HG02870 (cell line): ENCODE measurements around the gene HHATL.

Source experiments
- ATAC-seq: cut with Tn5 transposase; IDR thresholded peaks from one replicate; pipeline ENCODE4 v1.9.1; 2021; ENCODE audit warnings: mild to moderate bottlenecking, moderate library complexity; ENCODE audit not compliant: unreplicated experiment

Gene HHATL

GRCh38 chr3:42702066-42702951, at the start of gene HHATL:
Gene HHATL (minus strand): TSS chr3:42702798. CDS start chr3:42700826, 1,972 bp downstream.
- no peak for ATAC-seq

GRCh38 chr3:42751609-42752008, 49.0 kb upstream of the HHATL start:
- ATAC-seq = no peak

GRCh38 chr3:42750834-42751233, 48.2 kb upstream of the HHATL start:
- no peak for ATAC-seq

GRCh38 chr3:42749753-42750231, 47.2 kb upstream of the HHATL start:
- no peak for ATAC-seq

- no peak for ATAC-seq
Observed at GRCh38 chr3:42749025-42749752, 46.6 kb upstream of the HHATL start.

- no peak for ATAC-seq
Observed at GRCh38 chr3:42747581-42747980, 45.0 kb upstream of the HHATL start.

GRCh38 chr3:42746455-42747450, 44.2 kb upstream of the HHATL start:
- ATAC-seq = no peak

GRCh38 chr3:42745776-42746454, 43.3 kb upstream of the HHATL start:
- no peak for ATAC-seq

GRCh38 chr3:42745291-42745745, 42.7 kb upstream of the HHATL start:
- no peak for ATAC-seq

- no peak for ATAC-seq
Observed at GRCh38 chr3:42743204-42743995, 40.8 kb upstream of the HHATL start.

- ATAC-seq = no peak
Observed at GRCh38 chr3:42742688-42743087, 40.1 kb upstream of the HHATL start.

GRCh38 chr3:42742259-42742658, 39.7 kb upstream of the HHATL start:
- ATAC-seq = no peak

- ATAC-seq = no peak
Observed at GRCh38 chr3:42741796-42742195, 39.2 kb upstream of the HHATL start.

- no peak for ATAC-seq
Observed at GRCh38 chr3:42739401-42740158, 37.0 kb upstream of the HHATL start.

- ATAC-seq = no peak
Observed at GRCh38 chr3:42736531-42736930, 33.9 kb upstream of the HHATL start.

GRCh38 chr3:42736081-42736480, 33.5 kb upstream of the HHATL start:
- no peak for ATAC-seq

- ATAC-seq = no peak
Observed at GRCh38 chr3:42735615-42736014, 33.0 kb upstream of the HHATL start.

GRCh38 chr3:42735019-42735418, 32.4 kb upstream of the HHATL start:
- no peak for ATAC-seq
